ENCODE data around the gene RAB11FIP4. TPM values are rescaled to one million over a fixed set of nuclear protein-coding genes. Genes with fewer than 3 reads are reported as not detected.

RAB11FIP4 gene
- total RNA-seq, 1 experiment from 2014 or later, result 54.9 TPM

DNA sequence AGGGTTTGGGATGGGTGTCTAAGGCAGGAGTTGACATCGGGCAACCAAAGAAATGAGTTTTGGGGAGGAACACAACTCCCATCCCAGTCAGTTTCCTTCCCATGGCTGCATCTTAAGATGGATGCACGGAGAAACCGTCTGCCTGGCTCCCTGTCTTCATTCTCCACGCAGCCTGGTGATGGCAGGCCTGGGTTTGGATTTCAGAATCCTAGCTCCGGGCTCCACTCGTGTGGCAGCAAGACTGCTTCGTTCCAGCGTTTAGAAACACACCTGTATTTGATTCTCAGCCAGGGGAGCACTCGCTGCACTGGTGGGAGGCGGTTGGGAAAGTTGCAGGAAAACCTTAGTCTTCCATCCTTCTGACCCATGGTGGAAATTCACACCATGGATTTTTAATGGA is 141.1 kb downstream of the RAB11FIP4 start (continued):
- TF ChIP-seq, protein P1, sequence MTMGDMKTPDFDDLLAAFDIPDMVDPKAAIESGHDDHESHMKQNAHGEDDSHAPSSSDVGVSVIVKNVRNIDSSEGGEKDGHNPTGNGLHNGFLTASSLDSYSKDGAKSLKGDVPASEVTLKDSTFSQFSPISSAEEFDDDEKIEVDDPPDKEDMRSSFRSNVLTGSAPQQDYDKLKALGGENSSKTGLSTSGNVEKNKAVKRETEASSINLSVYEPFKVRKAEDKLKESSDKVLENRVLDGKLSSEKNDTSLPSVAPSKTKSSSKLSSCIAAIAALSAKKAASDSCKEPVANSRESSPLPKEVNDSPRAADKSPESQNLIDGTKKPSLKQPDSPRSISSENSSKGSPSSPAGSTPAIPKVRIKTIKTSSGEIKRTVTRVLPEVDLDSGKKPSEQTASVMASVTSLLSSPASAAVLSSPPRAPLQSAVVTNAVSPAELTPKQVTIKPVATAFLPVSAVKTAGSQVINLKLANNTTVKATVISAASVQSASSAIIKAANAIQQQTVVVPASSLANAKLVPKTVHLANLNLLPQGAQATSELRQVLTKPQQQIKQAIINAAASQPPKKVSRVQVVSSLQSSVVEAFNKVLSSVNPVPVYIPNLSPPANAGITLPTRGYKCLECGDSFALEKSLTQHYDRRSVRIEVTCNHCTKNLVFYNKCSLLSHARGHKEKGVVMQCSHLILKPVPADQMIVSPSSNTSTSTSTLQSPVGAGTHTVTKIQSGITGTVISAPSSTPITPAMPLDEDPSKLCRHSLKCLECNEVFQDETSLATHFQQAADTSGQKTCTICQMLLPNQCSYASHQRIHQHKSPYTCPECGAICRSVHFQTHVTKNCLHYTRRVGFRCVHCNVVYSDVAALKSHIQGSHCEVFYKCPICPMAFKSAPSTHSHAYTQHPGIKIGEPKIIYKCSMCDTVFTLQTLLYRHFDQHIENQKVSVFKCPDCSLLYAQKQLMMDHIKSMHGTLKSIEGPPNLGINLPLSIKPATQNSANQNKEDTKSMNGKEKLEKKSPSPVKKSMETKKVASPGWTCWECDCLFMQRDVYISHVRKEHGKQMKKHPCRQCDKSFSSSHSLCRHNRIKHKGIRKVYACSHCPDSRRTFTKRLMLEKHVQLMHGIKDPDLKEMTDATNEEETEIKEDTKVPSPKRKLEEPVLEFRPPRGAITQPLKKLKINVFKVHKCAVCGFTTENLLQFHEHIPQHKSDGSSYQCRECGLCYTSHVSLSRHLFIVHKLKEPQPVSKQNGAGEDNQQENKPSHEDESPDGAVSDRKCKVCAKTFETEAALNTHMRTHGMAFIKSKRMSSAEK (CRISPR knock-in tag; IDR thresholded peaks at IDR 0.05; ENCODE audit: borderline replicate concordance), result no peak
- TF ChIP-seq EMX1 (CRISPR knock-in tag; IDR thresholded peaks at IDR 0.05), result no peak
- TF ChIP-seq, protein P2, sequence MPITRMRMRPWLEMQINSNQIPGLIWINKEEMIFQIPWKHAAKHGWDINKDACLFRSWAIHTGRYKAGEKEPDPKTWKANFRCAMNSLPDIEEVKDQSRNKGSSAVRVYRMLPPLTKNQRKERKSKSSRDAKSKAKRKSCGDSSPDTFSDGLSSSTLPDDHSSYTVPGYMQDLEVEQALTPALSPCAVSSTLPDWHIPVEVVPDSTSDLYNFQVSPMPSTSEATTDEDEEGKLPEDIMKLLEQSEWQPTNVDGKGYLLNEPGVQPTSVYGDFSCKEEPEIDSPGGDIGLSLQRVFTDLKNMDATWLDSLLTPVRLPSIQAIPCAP (CRISPR knock-in tag; IDR thresholded peaks at IDR 0.05), result no peak
- no peak for TF ChIP-seq ELF4 (CRISPR knock-in tag; IDR thresholded peaks at IDR 0.05; ENCODE audit: low read depth)
- no peak for TF ChIP-seq SMAD4 (CRISPR knock-in tag; IDR thresholded peaks at IDR 0.05)
- TF ChIP-seq, protein P3, sequence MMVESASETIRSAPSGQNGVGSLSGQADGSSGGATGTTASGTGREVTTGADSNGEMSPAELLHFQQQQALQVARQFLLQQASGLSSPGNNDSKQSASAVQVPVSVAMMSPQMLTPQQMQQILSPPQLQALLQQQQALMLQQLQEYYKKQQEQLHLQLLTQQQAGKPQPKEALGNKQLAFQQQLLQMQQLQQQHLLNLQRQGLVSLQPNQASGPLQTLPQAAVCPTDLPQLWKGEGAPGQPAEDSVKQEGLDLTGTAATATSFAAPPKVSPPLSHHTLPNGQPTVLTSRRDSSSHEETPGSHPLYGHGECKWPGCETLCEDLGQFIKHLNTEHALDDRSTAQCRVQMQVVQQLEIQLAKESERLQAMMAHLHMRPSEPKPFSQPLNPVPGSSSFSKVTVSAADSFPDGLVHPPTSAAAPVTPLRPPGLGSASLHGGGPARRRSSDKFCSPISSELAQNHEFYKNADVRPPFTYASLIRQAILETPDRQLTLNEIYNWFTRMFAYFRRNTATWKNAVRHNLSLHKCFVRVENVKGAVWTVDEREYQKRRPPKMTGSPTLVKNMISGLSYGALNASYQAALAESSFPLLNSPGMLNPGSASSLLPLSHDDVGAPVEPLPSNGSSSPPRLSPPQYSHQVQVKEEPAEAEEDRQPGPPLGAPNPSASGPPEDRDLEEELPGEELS (CRISPR knock-in tag; IDR thresholded peaks at IDR 0.05), result no peak
- no peak for TF ChIP-seq ZNF396 (CRISPR knock-in tag; IDR thresholded peaks at IDR 0.05; ENCODE audit: borderline replicate concordance)
- TF ChIP-seq, protein P4, sequence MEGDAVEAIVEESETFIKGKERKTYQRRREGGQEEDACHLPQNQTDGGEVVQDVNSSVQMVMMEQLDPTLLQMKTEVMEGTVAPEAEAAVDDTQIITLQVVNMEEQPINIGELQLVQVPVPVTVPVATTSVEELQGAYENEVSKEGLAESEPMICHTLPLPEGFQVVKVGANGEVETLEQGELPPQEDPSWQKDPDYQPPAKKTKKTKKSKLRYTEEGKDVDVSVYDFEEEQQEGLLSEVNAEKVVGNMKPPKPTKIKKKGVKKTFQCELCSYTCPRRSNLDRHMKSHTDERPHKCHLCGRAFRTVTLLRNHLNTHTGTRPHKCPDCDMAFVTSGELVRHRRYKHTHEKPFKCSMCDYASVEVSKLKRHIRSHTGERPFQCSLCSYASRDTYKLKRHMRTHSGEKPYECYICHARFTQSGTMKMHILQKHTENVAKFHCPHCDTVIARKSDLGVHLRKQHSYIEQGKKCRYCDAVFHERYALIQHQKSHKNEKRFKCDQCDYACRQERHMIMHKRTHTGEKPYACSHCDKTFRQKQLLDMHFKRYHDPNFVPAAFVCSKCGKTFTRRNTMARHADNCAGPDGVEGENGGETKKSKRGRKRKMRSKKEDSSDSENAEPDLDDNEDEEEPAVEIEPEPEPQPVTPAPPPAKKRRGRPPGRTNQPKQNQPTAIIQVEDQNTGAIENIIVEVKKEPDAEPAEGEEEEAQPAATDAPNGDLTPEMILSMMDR (IDR thresholded peaks at IDR 0.05), result no peak
- TF ChIP-seq, protein P5, sequence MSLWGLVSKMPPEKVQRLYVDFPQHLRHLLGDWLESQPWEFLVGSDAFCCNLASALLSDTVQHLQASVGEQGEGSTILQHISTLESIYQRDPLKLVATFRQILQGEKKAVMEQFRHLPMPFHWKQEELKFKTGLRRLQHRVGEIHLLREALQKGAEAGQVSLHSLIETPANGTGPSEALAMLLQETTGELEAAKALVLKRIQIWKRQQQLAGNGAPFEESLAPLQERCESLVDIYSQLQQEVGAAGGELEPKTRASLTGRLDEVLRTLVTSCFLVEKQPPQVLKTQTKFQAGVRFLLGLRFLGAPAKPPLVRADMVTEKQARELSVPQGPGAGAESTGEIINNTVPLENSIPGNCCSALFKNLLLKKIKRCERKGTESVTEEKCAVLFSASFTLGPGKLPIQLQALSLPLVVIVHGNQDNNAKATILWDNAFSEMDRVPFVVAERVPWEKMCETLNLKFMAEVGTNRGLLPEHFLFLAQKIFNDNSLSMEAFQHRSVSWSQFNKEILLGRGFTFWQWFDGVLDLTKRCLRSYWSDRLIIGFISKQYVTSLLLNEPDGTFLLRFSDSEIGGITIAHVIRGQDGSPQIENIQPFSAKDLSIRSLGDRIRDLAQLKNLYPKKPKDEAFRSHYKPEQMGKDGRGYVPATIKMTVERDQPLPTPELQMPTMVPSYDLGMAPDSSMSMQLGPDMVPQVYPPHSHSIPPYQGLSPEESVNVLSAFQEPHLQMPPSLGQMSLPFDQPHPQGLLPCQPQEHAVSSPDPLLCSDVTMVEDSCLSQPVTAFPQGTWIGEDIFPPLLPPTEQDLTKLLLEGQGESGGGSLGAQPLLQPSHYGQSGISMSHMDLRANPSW (CRISPR knock-in tag; conservative IDR thresholded peaks at IDR 0.05; ENCODE audit: low read depth), result no peak
- no peak for TF ChIP-seq JAZF1 (CRISPR knock-in tag; IDR thresholded peaks at IDR 0.05)

DNA sequence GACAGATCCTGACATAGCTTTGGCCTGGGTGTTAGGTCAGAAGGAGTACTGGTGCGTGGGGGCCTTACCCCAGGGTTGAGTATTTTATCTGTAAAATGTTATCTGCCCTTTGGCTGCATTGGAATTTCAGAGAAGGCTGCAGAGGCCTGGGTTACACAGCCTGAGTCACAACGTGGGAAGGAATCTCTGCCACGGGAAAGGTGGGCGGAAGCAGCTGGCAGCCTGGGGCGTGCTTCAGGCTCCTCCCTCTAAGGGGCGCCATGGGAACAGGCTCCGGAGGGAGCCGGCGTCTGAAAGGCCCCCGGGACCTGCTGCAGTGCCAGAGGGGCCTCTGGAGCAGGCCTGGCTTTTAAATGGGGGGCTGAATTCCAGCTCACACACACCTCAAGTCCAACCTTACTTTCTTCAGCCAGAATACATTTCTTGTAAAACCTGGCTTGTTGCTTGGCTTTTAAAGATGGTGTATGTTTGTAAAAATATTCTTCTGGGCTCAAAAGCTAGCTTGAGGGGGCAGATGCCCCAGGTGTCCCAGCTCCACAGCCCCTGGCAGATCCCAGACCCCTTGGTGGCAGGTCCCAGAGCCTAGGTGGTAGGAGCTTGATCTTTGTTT is 142.2 kb downstream of the RAB11FIP4 start:
- H3K36me3 Mint-ChIP-seq, result peaks cover 10% of the 10 kb centered on the region
- H3K27me3 Mint-ChIP-seq (ENCODE audit: low read depth), result no peaks in the 10 kb centered on the region
- H3K4me1 Mint-ChIP-seq, result peaks cover 3% of the 10 kb centered on the region; the same call in 1 of the 2 replicates
- no peak overlapping the region for H3K4me3 Mint-ChIP-seq
- no peak for TF ChIP-seq MXD4 (CRISPR knock-in tag; IDR thresholded peaks at IDR 0.05; ENCODE audit: borderline replicate concordance)
- TF ChIP-seq, protein P4 (IDR thresholded peaks at IDR 0.05), result 0 out of 2 replicates have a peak, but pooled peaks have one; percentile 36
- H3K27ac Mint-ChIP-seq, result no peak overlapping the region
- ATAC-seq (peak; percentile 74), DNase-seq (ENCODE audit: low spot score) (peak; percentile 72)
- no peaks in the 10 kb centered on the region for H3K9me3 Mint-ChIP-seq
- ChIA-PET POLR2A (interaction anchor here (0.7 kb wide), 1 partner anchor 309 kb away, joined by 3 read pairs; no protein-coding TSS in a partner anchor), CTCF (interaction anchor here (0.8 to 4.2 kb wide), 21 partner anchors 8 to 314 kb away, joined by 3 to 59 read pairs (median 4); no protein-coding TSS in a partner anchor)

Data from WTC11 (cell line).